ENCODE results near the gene FCN2.

The FCN2 gene

DNA sequence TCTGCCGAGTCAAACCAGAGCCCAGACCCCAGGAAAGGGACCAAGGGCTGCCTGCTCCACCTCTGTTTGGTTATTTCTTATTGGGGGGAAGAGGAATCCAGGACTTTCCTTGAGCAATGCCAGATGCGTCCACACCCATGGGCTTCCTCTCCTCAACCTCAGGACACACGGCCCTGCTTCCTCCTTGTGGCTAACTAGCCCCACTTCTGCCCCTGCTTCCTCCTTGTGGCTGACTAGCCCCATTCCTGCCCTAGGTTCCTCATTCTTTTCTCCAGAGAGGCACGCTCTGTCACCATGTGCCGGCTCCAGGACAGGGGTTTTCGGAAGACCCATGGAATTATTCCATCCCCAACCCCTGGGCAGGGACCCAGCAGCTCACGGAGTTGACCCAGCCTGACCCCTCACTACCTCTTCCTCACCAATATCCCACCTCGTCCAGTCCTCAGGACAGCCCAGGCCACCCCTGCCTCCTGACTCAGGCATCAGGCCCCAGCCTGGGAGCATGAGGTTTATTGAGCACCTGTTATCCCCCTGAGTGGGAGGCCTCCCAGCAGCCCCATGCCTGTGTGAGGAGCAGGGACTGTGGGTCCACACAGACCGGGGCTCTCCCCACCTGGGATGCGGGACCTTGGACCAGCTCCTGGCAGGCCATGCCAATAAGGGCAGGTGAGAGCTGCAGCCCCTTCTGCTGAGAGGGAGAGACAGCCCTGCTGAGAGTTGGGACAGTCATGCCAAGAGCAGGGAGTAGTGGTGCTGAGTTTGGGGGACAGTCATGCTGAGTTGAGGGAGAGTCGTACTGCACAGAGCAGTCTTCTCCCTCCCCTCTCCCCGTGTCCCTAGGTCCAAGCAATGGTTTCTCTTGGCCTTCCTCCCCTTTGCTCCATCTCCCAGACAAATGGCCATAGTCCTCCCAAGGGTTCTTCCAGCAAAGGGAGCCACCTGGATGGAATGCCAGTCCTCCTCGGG, 48.9 kb downstream of the FCN2 start:
- peak in 8 of 51 donors; percentile 4 to 28 (median 10) for DNase-seq

GRCh38 chr9:134930398-134930797, 49.8 kb downstream of the FCN2 start:
- no peak for DNase-seq

GRCh38 chr9:134932171-134932570, 51.6 kb downstream of the FCN2 start:
- no peak for DNase-seq

- no peak for DNase-seq
These were observed 52.0 kb downstream of the FCN2 start for GRCh38 chr9:134932606-134933005.

GRCh38 chr9:134933076-134933659, 52.6 kb downstream of the FCN2 start:
- DNase-seq, result no peak

- no peak for DNase-seq
These were observed 54.5 kb downstream of the FCN2 start for GRCh38 chr9:134935056-134935640.

- no peak for DNase-seq
These were observed 55.2 kb downstream of the FCN2 start for GRCh38 chr9:134935701-134936345.

GRCh38 chr9:134936346-134937163, 55.9 kb downstream of the FCN2 start:
- DNase-seq, result no peak

All from hypothalamus (tissue), 51 donors.